K562 (cell line): ENCODE measurements around the gene TBX1. TPM values are rescaled to one million over a fixed set of nuclear protein-coding genes. Genes with fewer than 3 reads are reported as not detected.

Experiments
- BCL6 ChIP-seq: fragments of 250-450 bp; sonication (Bioruptor Pico); IDR thresholded peaks from 2 replicates; pipeline ENCODE4 v1.4.0; 2020
- ETS2 ChIP-seq: IDR thresholded peaks from 2 replicates; pipeline ENCODE4 v1.6.1; 2016; ENCODE audit warnings: borderline replicate concordance, missing genetic modification characterization, mild to moderate bottlenecking, moderate library complexity, missing compliant biosample characterization; ENCODE audit not compliant: poor library complexity, severe bottlenecking
- SMARCC2 ChIP-seq: fragments of 450-650 bp; IDR thresholded peaks from 2 replicates; pipeline ENCODE4 v1.6.1; 2017; ENCODE audit warnings: antibody characterized with exemption, moderate library complexity, mild to moderate bottlenecking, low read depth
- TOE1 ChIP-seq, 2 experiments: fragments of 450-650 bp in 1 of 2; sonication (generic) in 1 of 2; formaldehyde crosslinking in 1 of 2; IDR thresholded peaks; 2 replicates each; pipeline versions ENCODE4 v1.7.1 to v1.8.0; 2016 to 2022; ENCODE audit warnings: borderline replicate concordance in 2 of 2, mild to moderate bottlenecking in 2 of 2, antibody characterized with exemption in 1 of 2, inconsistent platforms in 1 of 2, low read depth in 1 of 2, missing genetic modification reagents in 1 of 2, moderate library complexity in 1 of 2
- ZNF639 ChIP-seq, 2 experiments: fragments of 200-800 bp in 1 of 2; sonication (Bioruptor generic) in 1 of 2; sonication (generic) in 1 of 2; formaldehyde crosslinking in 1 of 2; IDR thresholded peaks in 1 of 2; conservative IDR thresholded peaks in 1 of 2; 2 replicates each; pipeline versions ENCODE4 v1.5.0 to v1.6.1; 2016 to 2020; ENCODE audit warnings: missing compliant biosample characterization in 1 of 2, missing genetic modification characterization in 1 of 2, missing genetic modification reagents in 1 of 2
- polyA plus RNA-seq, 8 experiments: library from polyadenylated mRNA; depleted of rRNA in 4 of 8; stranded (reverse) in 5 of 8; unstranded in 3 of 8; fragments of >200 nt; fragmentation: Nextera tagmentation in 2 of 8; fragmentation: Illumina TruSeq in 1 of 8; extraction: Ambion mirVana in 2 of 8; extraction: Trizol in 1 of 8; gene quantifications; 2 replicates each; pipeline versions ENCODE4 v1.2.1 to v1.2.3, GENCODE V29; 2011 to 2014; ENCODE audit warnings: inconsistent platforms in 1 of 8, missing spikeins in 1 of 8
- total RNA-seq, 7 experiments: library from RNA; depleted of rRNA in 6 of 7; stranded (reverse); fragments of >200 nt in 6 of 7; fragmentation: Illumina TruSeq in 2 of 7; extraction: Trizol in 2 of 7; gene quantifications; 2 replicates each; pipeline versions ENCODE4 v1.2.1 to v1.2.3, GENCODE V29; 2011 to 2021; ENCODE audit warnings: low replicate concordance in 1 of 7
- TF ChIP-seq, protein P1 (sequence below): fragments of 250-450 bp; sonication (Bioruptor Pico); IDR thresholded peaks from 2 replicates; pipeline ENCODE4 v1.9.0; 2021; ENCODE audit warnings: mild to moderate bottlenecking, inconsistent platforms
- TF ChIP-seq, protein P2 (sequence below): fragments of 200-600 bp; sonication (generic); IDR thresholded peaks from one replicate; pipeline ENCODE4 v1.6.1; 2012; ENCODE audit warnings: mild to moderate bottlenecking, low read depth, low read length, inconsistent platforms

Gene TBX1
- total and polyA plus RNA-seq, 9 of the 15 experiments (the other 6 are each of a cell fraction or from before 2014, with no cell fraction given) = 0.07 to 35.0 (median 3.9) TPM

DNA sequence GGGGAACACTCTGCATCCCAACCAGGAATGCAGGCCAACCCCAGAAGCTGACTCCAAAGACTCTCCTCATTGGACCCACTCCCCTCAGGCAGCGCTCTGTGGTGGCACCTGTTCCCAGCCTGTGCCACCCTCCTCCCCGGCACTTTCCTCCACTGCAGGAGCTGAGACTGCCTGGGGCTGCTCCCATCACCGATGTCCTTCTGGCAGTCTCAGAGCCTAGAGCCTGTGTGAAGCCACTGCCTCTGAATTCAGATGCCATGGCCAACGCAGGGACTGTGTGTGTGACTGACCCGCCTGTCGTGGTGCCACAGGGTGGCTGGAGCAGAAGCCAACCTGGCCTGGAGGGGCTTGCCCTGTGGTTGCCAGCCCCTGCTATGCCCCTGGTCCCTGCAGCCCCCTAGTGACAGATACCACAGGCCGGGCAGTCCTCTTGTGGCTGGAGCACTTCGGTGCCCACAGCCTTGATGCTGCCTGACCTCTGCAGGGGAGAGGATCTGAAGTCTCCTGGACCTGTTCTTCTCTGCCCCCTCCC lies 43.2 kb downstream of the TBX1 start (continued):
- TF ChIP-seq, protein P1, sequence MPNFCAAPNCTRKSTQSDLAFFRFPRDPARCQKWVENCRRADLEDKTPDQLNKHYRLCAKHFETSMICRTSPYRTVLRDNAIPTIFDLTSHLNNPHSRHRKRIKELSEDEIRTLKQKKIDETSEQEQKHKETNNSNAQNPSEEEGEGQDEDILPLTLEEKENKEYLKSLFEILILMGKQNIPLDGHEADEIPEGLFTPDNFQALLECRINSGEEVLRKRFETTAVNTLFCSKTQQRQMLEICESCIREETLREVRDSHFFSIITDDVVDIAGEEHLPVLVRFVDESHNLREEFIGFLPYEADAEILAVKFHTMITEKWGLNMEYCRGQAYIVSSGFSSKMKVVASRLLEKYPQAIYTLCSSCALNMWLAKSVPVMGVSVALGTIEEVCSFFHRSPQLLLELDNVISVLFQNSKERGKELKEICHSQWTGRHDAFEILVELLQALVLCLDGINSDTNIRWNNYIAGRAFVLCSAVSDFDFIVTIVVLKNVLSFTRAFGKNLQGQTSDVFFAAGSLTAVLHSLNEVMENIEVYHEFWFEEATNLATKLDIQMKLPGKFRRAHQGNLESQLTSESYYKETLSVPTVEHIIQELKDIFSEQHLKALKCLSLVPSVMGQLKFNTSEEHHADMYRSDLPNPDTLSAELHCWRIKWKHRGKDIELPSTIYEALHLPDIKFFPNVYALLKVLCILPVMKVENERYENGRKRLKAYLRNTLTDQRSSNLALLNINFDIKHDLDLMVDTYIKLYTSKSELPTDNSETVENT (CRISPR knock-in tag) = 0 out of 2 replicates have a peak, but pooled peaks have one; percentile 40
- no peak for TF ChIP-seq SMARCC2
- no peak for TF ChIP-seq BCL6 (CRISPR knock-in tag)
- no peak for TF ChIP-seq TOE1 (IDR thresholded peaks at IDR 0.05; ENCODE audit: borderline replicate concordance)
- TF ChIP-seq TOE1 (CRISPR knock-in tag; IDR thresholded peaks at IDR 0.05; ENCODE audit: borderline replicate concordance, low read depth) = no peak
- no peak for TF ChIP-seq ETS2 (tag)
- TF ChIP-seq, protein P2, sequence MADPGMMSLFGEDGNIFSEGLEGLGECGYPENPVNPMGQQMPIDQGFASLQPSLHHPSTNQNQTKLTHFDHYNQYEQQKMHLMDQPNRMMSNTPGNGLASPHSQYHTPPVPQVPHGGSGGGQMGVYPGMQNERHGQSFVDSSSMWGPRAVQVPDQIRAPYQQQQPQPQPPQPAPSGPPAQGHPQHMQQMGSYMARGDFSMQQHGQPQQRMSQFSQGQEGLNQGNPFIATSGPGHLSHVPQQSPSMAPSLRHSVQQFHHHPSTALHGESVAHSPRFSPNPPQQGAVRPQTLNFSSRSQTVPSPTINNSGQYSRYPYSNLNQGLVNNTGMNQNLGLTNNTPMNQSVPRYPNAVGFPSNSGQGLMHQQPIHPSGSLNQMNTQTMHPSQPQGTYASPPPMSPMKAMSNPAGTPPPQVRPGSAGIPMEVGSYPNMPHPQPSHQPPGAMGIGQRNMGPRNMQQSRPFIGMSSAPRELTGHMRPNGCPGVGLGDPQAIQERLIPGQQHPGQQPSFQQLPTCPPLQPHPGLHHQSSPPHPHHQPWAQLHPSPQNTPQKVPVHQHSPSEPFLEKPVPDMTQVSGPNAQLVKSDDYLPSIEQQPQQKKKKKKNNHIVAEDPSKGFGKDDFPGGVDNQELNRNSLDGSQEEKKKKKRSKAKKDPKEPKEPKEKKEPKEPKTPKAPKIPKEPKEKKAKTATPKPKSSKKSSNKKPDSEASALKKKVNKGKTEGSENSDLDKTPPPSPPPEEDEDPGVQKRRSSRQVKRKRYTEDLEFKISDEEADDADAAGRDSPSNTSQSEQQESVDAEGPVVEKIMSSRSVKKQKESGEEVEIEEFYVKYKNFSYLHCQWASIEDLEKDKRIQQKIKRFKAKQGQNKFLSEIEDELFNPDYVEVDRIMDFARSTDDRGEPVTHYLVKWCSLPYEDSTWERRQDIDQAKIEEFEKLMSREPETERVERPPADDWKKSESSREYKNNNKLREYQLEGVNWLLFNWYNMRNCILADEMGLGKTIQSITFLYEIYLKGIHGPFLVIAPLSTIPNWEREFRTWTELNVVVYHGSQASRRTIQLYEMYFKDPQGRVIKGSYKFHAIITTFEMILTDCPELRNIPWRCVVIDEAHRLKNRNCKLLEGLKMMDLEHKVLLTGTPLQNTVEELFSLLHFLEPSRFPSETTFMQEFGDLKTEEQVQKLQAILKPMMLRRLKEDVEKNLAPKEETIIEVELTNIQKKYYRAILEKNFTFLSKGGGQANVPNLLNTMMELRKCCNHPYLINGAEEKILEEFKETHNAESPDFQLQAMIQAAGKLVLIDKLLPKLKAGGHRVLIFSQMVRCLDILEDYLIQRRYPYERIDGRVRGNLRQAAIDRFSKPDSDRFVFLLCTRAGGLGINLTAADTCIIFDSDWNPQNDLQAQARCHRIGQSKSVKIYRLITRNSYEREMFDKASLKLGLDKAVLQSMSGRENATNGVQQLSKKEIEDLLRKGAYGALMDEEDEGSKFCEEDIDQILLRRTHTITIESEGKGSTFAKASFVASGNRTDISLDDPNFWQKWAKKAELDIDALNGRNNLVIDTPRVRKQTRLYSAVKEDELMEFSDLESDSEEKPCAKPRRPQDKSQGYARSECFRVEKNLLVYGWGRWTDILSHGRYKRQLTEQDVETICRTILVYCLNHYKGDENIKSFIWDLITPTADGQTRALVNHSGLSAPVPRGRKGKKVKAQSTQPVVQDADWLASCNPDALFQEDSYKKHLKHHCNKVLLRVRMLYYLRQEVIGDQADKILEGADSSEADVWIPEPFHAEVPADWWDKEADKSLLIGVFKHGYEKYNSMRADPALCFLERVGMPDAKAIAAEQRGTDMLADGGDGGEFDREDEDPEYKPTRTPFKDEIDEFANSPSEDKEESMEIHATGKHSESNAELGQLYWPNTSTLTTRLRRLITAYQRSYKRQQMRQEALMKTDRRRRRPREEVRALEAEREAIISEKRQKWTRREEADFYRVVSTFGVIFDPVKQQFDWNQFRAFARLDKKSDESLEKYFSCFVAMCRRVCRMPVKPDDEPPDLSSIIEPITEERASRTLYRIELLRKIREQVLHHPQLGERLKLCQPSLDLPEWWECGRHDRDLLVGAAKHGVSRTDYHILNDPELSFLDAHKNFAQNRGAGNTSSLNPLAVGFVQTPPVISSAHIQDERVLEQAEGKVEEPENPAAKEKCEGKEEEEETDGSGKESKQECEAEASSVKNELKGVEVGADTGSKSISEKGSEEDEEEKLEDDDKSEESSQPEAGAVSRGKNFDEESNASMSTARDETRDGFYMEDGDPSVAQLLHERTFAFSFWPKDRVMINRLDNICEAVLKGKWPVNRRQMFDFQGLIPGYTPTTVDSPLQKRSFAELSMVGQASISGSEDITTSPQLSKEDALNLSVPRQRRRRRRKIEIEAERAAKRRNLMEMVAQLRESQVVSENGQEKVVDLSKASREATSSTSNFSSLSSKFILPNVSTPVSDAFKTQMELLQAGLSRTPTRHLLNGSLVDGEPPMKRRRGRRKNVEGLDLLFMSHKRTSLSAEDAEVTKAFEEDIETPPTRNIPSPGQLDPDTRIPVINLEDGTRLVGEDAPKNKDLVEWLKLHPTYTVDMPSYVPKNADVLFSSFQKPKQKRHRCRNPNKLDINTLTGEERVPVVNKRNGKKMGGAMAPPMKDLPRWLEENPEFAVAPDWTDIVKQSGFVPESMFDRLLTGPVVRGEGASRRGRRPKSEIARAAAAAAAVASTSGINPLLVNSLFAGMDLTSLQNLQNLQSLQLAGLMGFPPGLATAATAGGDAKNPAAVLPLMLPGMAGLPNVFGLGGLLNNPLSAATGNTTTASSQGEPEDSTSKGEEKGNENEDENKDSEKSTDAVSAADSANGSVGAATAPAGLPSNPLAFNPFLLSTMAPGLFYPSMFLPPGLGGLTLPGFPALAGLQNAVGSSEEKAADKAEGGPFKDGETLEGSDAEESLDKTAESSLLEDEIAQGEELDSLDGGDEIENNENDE = no peak
- TF ChIP-seq ZNF639 (CRISPR knock-in tag; conservative IDR thresholded peaks at IDR 0.05 in 1 of 2, IDR thresholded peaks at IDR 0.05 in 1 of 2) = 0 out of 4 replicates have a peak, but pooled peaks of 1 of the 2 experiments have one; percentile 3
